Nasal cavity respiratory epithelium epithelial cell of viscerocranial mucosa (primary cell): ENCODE results near the gene TLR6. TPM values are rescaled to one million over a fixed set of nuclear protein-coding genes. Genes with fewer than 3 reads are reported as not detected.

Experiments
- total RNA-seq: library from RNA; depleted of rRNA; stranded (reverse); fragments of >200 nt; gene quantifications from 2 replicates; pipeline ENCODE4 v1.2.3, GENCODE V29; 2014

The TLR6 gene, protein sequence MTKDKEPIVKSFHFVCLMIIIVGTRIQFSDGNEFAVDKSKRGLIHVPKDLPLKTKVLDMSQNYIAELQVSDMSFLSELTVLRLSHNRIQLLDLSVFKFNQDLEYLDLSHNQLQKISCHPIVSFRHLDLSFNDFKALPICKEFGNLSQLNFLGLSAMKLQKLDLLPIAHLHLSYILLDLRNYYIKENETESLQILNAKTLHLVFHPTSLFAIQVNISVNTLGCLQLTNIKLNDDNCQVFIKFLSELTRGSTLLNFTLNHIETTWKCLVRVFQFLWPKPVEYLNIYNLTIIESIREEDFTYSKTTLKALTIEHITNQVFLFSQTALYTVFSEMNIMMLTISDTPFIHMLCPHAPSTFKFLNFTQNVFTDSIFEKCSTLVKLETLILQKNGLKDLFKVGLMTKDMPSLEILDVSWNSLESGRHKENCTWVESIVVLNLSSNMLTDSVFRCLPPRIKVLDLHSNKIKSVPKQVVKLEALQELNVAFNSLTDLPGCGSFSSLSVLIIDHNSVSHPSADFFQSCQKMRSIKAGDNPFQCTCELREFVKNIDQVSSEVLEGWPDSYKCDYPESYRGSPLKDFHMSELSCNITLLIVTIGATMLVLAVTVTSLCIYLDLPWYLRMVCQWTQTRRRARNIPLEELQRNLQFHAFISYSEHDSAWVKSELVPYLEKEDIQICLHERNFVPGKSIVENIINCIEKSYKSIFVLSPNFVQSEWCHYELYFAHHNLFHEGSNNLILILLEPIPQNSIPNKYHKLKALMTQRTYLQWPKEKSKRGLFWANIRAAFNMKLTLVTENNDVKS
- total RNA-seq, result 0.34 and 0.50 TPM in 2 replicates

DNA sequence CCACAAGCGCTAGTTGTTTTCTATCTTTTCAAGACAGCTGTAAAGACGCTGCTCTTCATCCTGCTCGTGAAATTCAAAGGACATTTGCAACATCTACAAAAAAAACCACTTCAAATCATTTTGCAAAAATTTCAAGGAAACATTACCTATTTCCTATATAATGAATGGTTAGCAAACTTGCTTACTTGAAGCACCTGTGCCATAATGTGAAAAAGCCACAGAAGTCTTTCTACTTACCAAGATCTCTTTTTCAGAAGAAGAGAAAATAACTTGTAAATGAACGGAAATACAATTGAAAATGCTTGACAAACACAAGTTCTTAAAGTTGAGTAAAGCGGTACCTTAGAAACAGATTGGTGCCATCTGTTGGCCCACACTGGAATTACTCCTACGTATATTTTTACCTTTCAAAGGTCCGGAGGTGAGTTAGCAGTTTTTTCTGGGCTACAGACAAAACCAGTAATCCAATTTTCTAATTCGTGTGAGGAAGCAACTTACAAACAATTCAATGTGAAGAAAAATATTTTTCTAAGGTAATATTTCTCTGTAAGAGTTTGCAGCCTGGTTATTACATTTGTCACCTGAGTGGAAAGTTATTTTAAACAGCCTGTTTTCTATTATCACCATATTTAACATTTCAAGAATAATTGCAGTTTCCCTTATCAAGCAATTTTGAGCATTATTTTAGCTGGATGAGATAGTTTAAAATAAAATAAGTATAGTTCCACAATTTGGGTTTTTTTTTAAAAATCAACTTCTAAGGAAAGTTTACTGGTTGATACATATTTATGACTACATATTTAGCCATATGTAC lies at the start of gene TLR6:
TLR6 (minus strand) TSS at position 294 of the 814 bp plus-strand sequence. CDS start 27,344 bp downstream, outside the sequence.

DNA sequence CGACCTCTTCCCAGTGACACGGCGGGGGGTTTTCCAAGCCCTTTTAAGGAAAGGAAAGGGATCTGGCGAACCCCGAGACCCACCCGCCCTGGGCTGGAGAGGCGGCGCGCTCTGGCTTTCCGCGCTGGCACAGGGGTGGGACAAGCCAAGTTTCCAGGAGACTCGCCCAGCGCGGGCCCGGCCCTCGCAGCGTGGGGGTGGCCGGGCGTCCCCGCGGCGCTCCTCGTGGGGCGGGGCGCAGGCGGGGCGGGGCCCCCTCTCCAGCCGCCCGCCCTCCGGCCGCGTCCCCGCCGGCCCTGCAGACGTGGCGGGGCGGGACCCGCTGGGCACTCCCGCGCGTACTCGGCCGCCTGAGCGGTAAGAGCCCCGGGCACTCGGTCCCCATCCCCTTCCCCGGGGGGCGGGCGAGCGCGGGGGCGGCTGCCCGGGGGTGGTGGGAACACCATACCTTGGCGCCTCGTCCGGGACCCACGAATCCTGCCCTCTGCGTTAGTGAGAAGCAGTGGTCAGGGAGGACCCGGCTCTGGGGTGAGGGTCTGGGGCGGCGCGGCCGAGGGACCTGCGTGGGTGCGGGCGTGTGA lies 11.0 kb upstream of the TLR6 start, which contains the start of gene FAM114A1:
FAM114A1 (plus strand) TSS at position 329 of the 581 bp plus-strand sequence. CDS start 10,273 bp downstream, outside the sequence.

DNA sequence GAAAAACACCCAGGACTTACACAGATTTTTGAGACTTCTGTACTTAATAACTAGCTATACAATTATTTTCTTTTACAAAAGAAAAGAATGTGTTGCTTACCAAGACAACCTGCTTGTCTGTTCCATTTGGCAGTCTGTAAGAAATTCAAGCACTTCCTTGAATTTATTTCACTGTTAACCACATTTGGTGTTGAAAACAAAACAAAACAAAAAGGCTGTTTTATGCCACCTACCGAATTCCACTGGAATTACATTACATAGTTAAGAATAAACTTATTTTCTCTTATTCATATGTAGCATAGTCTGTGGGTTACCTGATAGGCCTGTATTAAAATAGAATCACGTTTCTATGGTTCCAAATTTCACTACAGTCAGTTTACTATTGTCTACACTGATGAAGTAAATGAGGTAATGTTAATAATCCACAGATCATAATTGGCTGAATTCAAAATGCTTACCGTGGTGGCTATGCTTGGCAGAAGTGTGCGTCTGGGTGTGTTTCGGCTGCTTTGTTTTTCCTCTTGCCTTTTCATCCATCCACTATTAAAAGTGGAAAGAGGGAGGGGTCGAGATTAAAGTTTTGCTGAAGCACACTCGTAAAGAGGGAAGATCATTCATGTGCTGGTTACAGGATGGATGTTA lies 51.8 kb downstream of the TLR6 start, which contains the start of gene TLR1:
TLR1 (minus strand) TSS at position 138 of the 642 bp plus-strand sequence. CDS start 5,960 bp downstream, outside the sequence.

GRCh38 chr4:38782452-38783108 lies 74.0 kb downstream of the TLR6 start, which contains the start of gene TLR10:
Gene TLR10, minus strand, starts transcription at chr4:38782990. Its CDS starts 7,400 bp downstream, at chr4:38775590.

Other genes with a start within 250 kb of the TLR6 start
- 44.4 and 59.5 TPM in 2 replicates for gene KLF3, start 192.6 kb downstream of the TLR6 start, total RNA-seq
- under 0.01 TPM in 1 of 2 replicates, not detected in the other for gene TLR10, start 73.8 kb downstream of the TLR6 start, total RNA-seq
- 0.34 and 0.78 TPM in 2 replicates for gene TLR1, start 52.0 kb downstream of the TLR6 start, total RNA-seq
- gene FAM114A1, start 11.0 kb upstream of the TLR6 start, total RNA-seq, result 28.0 and 73.3 TPM in 2 replicates
- gene TMEM156, start 175.6 kb upstream of the TLR6 start, total RNA-seq, result 3.8 and 4.8 TPM in 2 replicates
- gene KLHL5, start 205.4 kb upstream of the TLR6 start, total RNA-seq, result 102 and 154 TPM in 2 replicates